GM18951 (cell line): ENCODE measurements around the gene ADARB2.
"Not testable (repeated sequence)": the region's sequence is repeated elsewhere in the genome, so short reads cannot be mapped to it uniquely, and the experiment has no call there.

Experiments used
- POLR2A ChIP-seq: IDR thresholded peaks from 4 replicates; pipeline ENCODE4 v1.6.1; 2011; ENCODE audit warnings: mild to moderate bottlenecking; ENCODE audit not compliant: insufficient read length, insufficient read depth; ENCODE audit errors: extremely low read depth
- in situ Hi-C: fragments of 300-500 bp; cut with MboI; formaldehyde crosslinking; loops from one replicate; pipeline ENCODE4 v1.12.0; 2022; ENCODE audit warnings: low sequenced_read_pairs, mixed read lengths, inconsistent platforms; ENCODE audit not compliant: unreplicated experiment

Gene ADARB2

GRCh38 chr10:1538531-1539061 is 198.7 kb downstream of the ADARB2 start:
- in situ Hi-C loops, result no loop called here
- TF ChIP-seq POLR2A, result no peak

- in situ Hi-C loops, result no loop called here
- TF ChIP-seq POLR2A, result no peak
Measured at GRCh38 chr10:1538121-1538520, 199.2 kb downstream of the ADARB2 start.

- in situ Hi-C loops, result not testable (repeated sequence)
Measured at GRCh38 chr10:1537449-1537848, 199.9 kb downstream of the ADARB2 start.

- no peak for TF ChIP-seq POLR2A
- in situ Hi-C loops, result no loop called here
Measured at GRCh38 chr10:1536341-1536740, 201.0 kb downstream of the ADARB2 start.

GRCh38 chr10:1535301-1535965 is 201.9 kb downstream of the ADARB2 start:
- in situ Hi-C loops, result no loop called here
- no peak for TF ChIP-seq POLR2A

GRCh38 chr10:1534820-1535219 is 202.5 kb downstream of the ADARB2 start:
- TF ChIP-seq POLR2A, result no peak
- in situ Hi-C loops, result no loop called here

- TF ChIP-seq POLR2A, result no peak
- in situ Hi-C loops, result no loop called here
Measured at GRCh38 chr10:1532636-1533035, 204.7 kb downstream of the ADARB2 start.

GRCh38 chr10:1531883-1532597 is 205.3 kb downstream of the ADARB2 start:
- in situ Hi-C loops, result no loop called here
- no peak for TF ChIP-seq POLR2A

- no peak for TF ChIP-seq POLR2A
- in situ Hi-C loops, result no loop called here
Measured at GRCh38 chr10:1530871-1531517, 206.3 kb downstream of the ADARB2 start.

GRCh38 chr10:1529806-1530413 is 207.4 kb downstream of the ADARB2 start:
- in situ Hi-C loops, result no loop called here
- no peak for TF ChIP-seq POLR2A

- in situ Hi-C loops, result no loop called here
- TF ChIP-seq POLR2A, result no peak
Measured at GRCh38 chr10:1527951-1528350, 209.4 kb downstream of the ADARB2 start.

GRCh38 chr10:1526436-1527055 is 210.8 kb downstream of the ADARB2 start:
- TF ChIP-seq POLR2A, result no peak
- in situ Hi-C loops, result no loop called here
